Glomerular endothelial cell (primary cell): ENCODE results near the gene B3GNT7. TPM values are rescaled to one million over a fixed set of nuclear protein-coding genes. Genes with fewer than 3 reads are reported as not detected.
"Not testable (repeated sequence)": the region's sequence is repeated elsewhere in the genome, so short reads cannot be mapped to it uniquely, and the experiment has no call there.

Experiments used
- DNase-seq: peaks from one replicate; pipeline ENCODE4 v3.0.0-alpha.2; 2011; ENCODE audit warnings: low read depth, low spot score; ENCODE audit errors: extremely low read depth
- total RNA-seq: library from RNA; depleted of rRNA; stranded (reverse); fragments of >200 nt; gene quantifications from 2 replicates; pipeline ENCODE4 v1.2.3, GENCODE V29; 2015

Gene B3GNT7
- total RNA-seq, 1 donor from 2014 or later: 1.2 TPM

- DNase-seq: no peak
Observed at GRCh38 chr2:231421051-231421580, 25.6 kb downstream of the B3GNT7 start.

- no peak for DNase-seq
Observed at GRCh38 chr2:231422056-231422455, 26.5 kb downstream of the B3GNT7 start.

GRCh38 chr2:231423176-231423575, 27.7 kb downstream of the B3GNT7 start:
- DNase-seq: no peak

- no peak for DNase-seq
Observed at GRCh38 chr2:231425291-231425810, 29.8 kb downstream of the B3GNT7 start.

- DNase-seq: no peak
Observed at GRCh38 chr2:231425811-231426703, 30.5 kb downstream of the B3GNT7 start.

- DNase-seq: no peak
Observed at GRCh38 chr2:231427116-231427515, 31.6 kb downstream of the B3GNT7 start.

- DNase-seq: no peak
Observed at GRCh38 chr2:231429152-231429551, 33.6 kb downstream of the B3GNT7 start.

GRCh38 chr2:231429901-231430300, 34.4 kb downstream of the B3GNT7 start:
- no peak for DNase-seq

GRCh38 chr2:231430437-231430836, 34.9 kb downstream of the B3GNT7 start:
- DNase-seq: not testable (repeated sequence)

- no peak for DNase-seq
Observed at GRCh38 chr2:231431606-231432005, 36.1 kb downstream of the B3GNT7 start.

- DNase-seq: no peak
Observed at GRCh38 chr2:231433990-231434389, 38.5 kb downstream of the B3GNT7 start.

- no peak for DNase-seq
Observed at GRCh38 chr2:231436957-231437356, 41.4 kb downstream of the B3GNT7 start.

- DNase-seq: no peak
Observed at GRCh38 chr2:231449503-231450054, 54.1 kb downstream of the B3GNT7 start.

GRCh38 chr2:231450548-231450989, 55.1 kb downstream of the B3GNT7 start:
- no peak for DNase-seq

Other genes with a start within 250 kb of the B3GNT7 start
- 21.3 and 44.2 TPM in 2 replicates for gene ARMC9, start 197.1 kb upstream of the B3GNT7 start, total RNA-seq
- gene NCL, start 68.8 kb downstream of the B3GNT7 start, total RNA-seq: 110 and 224 TPM in 2 replicates
- not detected in 2 replicates for gene NMUR1, start 134.7 kb downstream of the B3GNT7 start, total RNA-seq
- not detected in 2 replicates for gene TEX44, start 197.2 kb downstream of the B3GNT7 start, total RNA-seq